ENCODE data around the gene DNM1.

DNA sequence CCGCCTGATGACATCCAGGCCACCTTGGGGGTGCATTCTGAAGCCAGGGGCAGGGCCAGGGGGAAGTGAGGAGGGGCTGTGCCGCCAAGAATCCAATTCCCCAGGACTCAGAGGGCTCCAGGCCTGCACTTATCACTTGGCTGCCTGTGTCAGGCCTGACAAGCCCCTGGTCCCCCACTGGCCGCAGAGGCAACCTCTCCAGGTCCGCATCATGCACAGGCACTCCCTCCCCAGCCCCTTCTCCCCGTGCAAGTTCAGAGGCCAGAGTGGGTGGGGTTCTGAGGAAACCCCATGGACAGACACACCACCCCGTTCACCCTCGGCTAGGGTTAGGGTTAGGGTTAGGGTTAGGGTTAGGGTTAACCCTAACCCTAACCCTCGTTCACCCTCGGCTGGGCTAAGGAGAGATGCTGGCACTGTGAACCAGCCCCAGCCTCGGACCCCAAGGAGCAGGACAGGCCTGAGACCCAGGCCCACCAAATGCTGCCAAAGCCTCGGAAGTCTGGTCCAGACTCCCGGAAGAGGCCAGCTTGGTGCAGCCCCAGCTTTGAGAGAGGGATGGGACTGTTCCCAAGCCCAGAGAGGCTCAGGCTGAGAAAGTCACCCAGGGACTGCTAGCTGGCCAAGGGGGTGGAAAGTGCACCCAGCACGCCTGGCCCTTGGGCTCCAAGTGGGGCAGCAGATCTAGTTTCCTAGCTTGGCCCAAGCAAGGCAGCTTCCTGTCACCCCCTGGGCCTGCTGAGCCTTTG, 49.1 kb upstream of the DNM1 start:
- TF ChIP-seq POLR2A (IDR thresholded peaks at IDR 0.05; ENCODE audit: low read depth, low read length): no peak
- no peak for TF ChIP-seq POLR2AphosphoS5 (IDR thresholded peaks at IDR 0.05; ENCODE audit: low read depth, low read length)
